B cell (primary cell): ENCODE results near the gene DNAJC15. TPM values are rescaled to one million over a fixed set of nuclear protein-coding genes. Genes with fewer than 3 reads are reported as not detected.

Experiments used
- ATAC-seq: fragments of 200-7000 bp; cut with Tn5 transposase; one replicate; pipeline ENCODE4 v1.10.0; 2021; ENCODE audit warnings: low read depth, mild to moderate bottlenecking, moderate number of reproducible peaks, moderate library complexity
- CTCF ChIA-PET: fragments of 350-600 bp; sonication (Branson Sonifier 250); formaldehyde crosslinking; loops from one replicate; lab custom pipeline; 2021; ENCODE audit warnings: antibody characterized with exemption, inconsistent platforms; lab: Charles Lee
- POLR2A ChIA-PET: fragments of 350-600 bp; sonication (Branson Sonifier 250); formaldehyde crosslinking; loops from one replicate; lab custom pipeline; 2021; ENCODE audit warnings: antibody characterized with exemption; lab: Charles Lee
- DNase-seq: peaks from one replicate; pipeline ENCODE4 v3.0.0; 2013
- H2AFZ ChIP-seq: 2 replicates; pipeline ENCODE4 v1.6.1; 2012; ENCODE audit warnings: mild to moderate bottlenecking, low read depth, low read length; ENCODE audit not compliant: insufficient read depth, poor library complexity, severe bottlenecking
- H3K27ac ChIP-seq, 2 donors: 1 replicate in 1 of 2; 2 replicates in 1 of 2; pipeline ENCODE4 v1.5.1; 2012 to 2013; ENCODE audit warnings: low read length in 2 of 2, mild to moderate bottlenecking in 2 of 2, moderate library complexity in 1 of 2
- H3K27me3 ChIP-seq, 4 experiments: fragments of 200-600 bp in 1 of 4; sonication (generic) in 1 of 4; replicated peaks in 1 of 4; 1 replicate in 2 of 4; 2 replicates in 2 of 4; pipeline versions ENCODE4 v1.6.1 to v1.7.0; 2013 to 2016; ENCODE audit warnings: low read length in 3 of 4, mild to moderate bottlenecking in 2 of 4, mixed read lengths in 1 of 4, moderate library complexity in 1 of 4; ENCODE audit not compliant: insufficient read depth in 4 of 4, control insufficient read depth in 3 of 4; ENCODE audit errors: control extremely low read depth in 1 of 4
- H3K36me3 ChIP-seq, 2 experiments: replicated peaks in 1 of 2; 1 replicate in 1 of 2; 2 replicates in 1 of 2; pipeline versions ENCODE4 v1.6.1 to v1.7.1; 2013; ENCODE audit warnings: low read length in 1 of 2; ENCODE audit not compliant: insufficient read depth in 2 of 2, control insufficient read depth in 1 of 2; ENCODE audit errors: control extremely low read depth in 1 of 2, extremely low read depth in 1 of 2
- H3K4me1 ChIP-seq, 2 donors: fragments of 200-600 bp in 1 of 2; sonication (generic) in 1 of 2; 1 replicate in 1 of 2; 2 replicates in 1 of 2; pipeline versions ENCODE4 v1.5.1 to v1.6.1; 2013 to 2017; ENCODE audit warnings: low read length in 2 of 2; ENCODE audit not compliant: control insufficient read depth in 2 of 2, insufficient read depth in 2 of 2
- H3K4me2 ChIP-seq: replicated peaks from 2 replicates; pipeline ENCODE3; 2012; ENCODE audit warnings: mild to moderate bottlenecking, low read depth, low read length; ENCODE audit not compliant: poor library complexity, severe bottlenecking
- H3K4me3 ChIP-seq, 5 experiments: fragments of 200-600 bp in 1 of 5; sonication (generic) in 1 of 5; 1 replicate in 3 of 5; 2 replicates in 2 of 5; pipeline versions ENCODE4 v1.5.1 to v1.7.0; 2011 to 2016; ENCODE audit warnings: low read length in 4 of 5, mild to moderate bottlenecking in 4 of 5, low read depth in 2 of 5, control low read depth in 1 of 5, moderate library complexity in 1 of 5; ENCODE audit not compliant: insufficient read depth in 1 of 5; ENCODE audit errors: control extremely low read depth in 1 of 5, extremely low read depth in 1 of 5
- H3K79me2 ChIP-seq: fragments of 200-600 bp; sonication (generic); one replicate; pipeline ENCODE4 v1.6.0; 2016; ENCODE audit warnings: low read length; ENCODE audit not compliant: control insufficient read depth, insufficient read depth
- H3K9ac ChIP-seq: fragments of 200-600 bp; sonication (generic); 2 replicates; pipeline ENCODE4 v1.6.1; 2017; ENCODE audit warnings: mild to moderate bottlenecking, low read length, moderate library complexity
- H3K9me3 ChIP-seq, 3 donors: one replicate each; pipeline versions ENCODE4 v1.6.1 to v1.7.1; 2013; ENCODE audit warnings: low read length in 2 of 3; ENCODE audit not compliant: control insufficient read depth in 2 of 3, insufficient read depth in 1 of 3; ENCODE audit errors: control extremely low read depth in 1 of 3
- H4K20me1 ChIP-seq: 2 replicates; pipeline ENCODE4 v1.6.0; 2012; ENCODE audit warnings: mild to moderate bottlenecking, low read length; ENCODE audit not compliant: insufficient read depth, control insufficient read depth, poor library complexity, severe bottlenecking
- H3K27ac Mint-ChIP-seq: one replicate; pipeline ENCODE4 v1.8.0; 2021; ENCODE audit warnings: mixed read lengths
- H3K27me3 Mint-ChIP-seq: one replicate; pipeline ENCODE4 v1.8.0; 2021; ENCODE audit warnings: mixed read lengths
- H3K4me1 Mint-ChIP-seq: one replicate; pipeline ENCODE4 v1.8.0; 2021; ENCODE audit warnings: mixed read lengths
- H3K4me3 Mint-ChIP-seq: one replicate; pipeline ENCODE4 v1.8.0; 2021; ENCODE audit warnings: mixed read lengths
- H3K9me3 Mint-ChIP-seq: one replicate; pipeline ENCODE4 v1.8.0; 2022; ENCODE audit warnings: mixed read lengths; ENCODE audit not compliant: insufficient read depth
- CTCF ChIP-seq: fragments of 200-600 bp; IDR thresholded peaks from one replicate; pipeline ENCODE4 v1.8.0; 2022; ENCODE audit warnings: antibody characterized with exemption, mild to moderate bottlenecking
- EZH2 ChIP-seq: IDR thresholded peaks from 2 replicates; pipeline ENCODE4 v1.6.1; 2012; ENCODE audit warnings: borderline replicate concordance, low read depth, mild to moderate bottlenecking, moderate library complexity, low read length; ENCODE audit not compliant: insufficient read depth, poor library complexity, severe bottlenecking
- WGBS: methylation state at CpG from one replicate; pipeline ENCODE4 v1.1.5; 2013; ENCODE audit warnings: missing lambda C conversion rate; ENCODE audit not compliant: insufficient coverage; 5-methylcytosine and 5-hydroxymethylcytosine counted together
- intact Hi-C: fragments of 100-400 bp; cut with micrococcal nuclease; formaldehyde crosslinking; loops from one replicate; pipeline ENCODE4 v1.10.0; 2022
- polyA plus RNA-seq: library from polyadenylated mRNA; depleted of rRNA; stranded (reverse); fragments of >200 nt; gene quantifications from 2 replicates; pipeline ENCODE4 v1.2.3, GENCODE V29; 2012
- total RNA-seq, 2 donors: library from RNA; stranded (reverse); fragments of 120-200 nt in 1 of 2; gene quantifications; 1 replicate in 1 of 2; 2 replicates in 1 of 2; pipeline versions ENCODE4 v1.2.3 to v1.2.4, GENCODE V29; 2013 to 2022

DNAJC15 gene
- total and polyA plus RNA-seq, 2 donors (not counting 1 experiment from before 2014, with no cell fraction given) = 11.5 to 15.2 TPM

GRCh38 chr13:43002021-43002420, 21.4 kb upstream of the DNAJC15 start:
- Histone ChIP-seq H3K36me3 (no peaks in the 10 kb centered on the region), H3K9me3 (peaks cover 0 to 4% (median 0%) of the 10 kb centered on the region in 3 donors), H3K4me2 (no peak overlapping the region), H3K79me2 (no peaks in the 10 kb centered on the region), H3K4me3 (no peak overlapping the region), H4K20me1 (no peaks in the 10 kb centered on the region), H3K4me1 (no peaks in the 10 kb centered on the region), H2AFZ (no peak overlapping the region), H3K27me3 (no peaks in the 10 kb centered on the region), H3K27ac (no peak overlapping the region), H3K9ac (no peak overlapping the region)
- ChIA-PET POLR2A (no interaction called here), CTCF (no interaction called here)
- no peaks in the 10 kb centered on the region for H3K4me1 Mint-ChIP-seq
- no peak overlapping the region for H3K4me3 Mint-ChIP-seq
- WGBS = 100% methylated on average over 1 of the region's 2 CpGs
- no peak overlapping the region for H3K27ac Mint-ChIP-seq
- H3K9me3 Mint-ChIP-seq = no peaks in the 10 kb centered on the region
- DNase-seq (no peak), ATAC-seq (no peak)
- TF ChIP-seq CTCF (no peak), EZH2 (no peak)
- no peaks in the 10 kb centered on the region for H3K27me3 Mint-ChIP-seq
- intact Hi-C loops = no loop called here

- no peak for ATAC-seq
- no peak overlapping the region for H3K4me3 ChIP-seq
- no peaks in the 10 kb centered on the region for H3K27me3 Mint-ChIP-seq
- no peak overlapping the region for H3K4me2 ChIP-seq
- H3K9me3 ChIP-seq = peaks cover 0 to 4% (median 0%) of the 10 kb centered on the region in 3 donors
- no peaks in the 10 kb centered on the region for H3K4me1 ChIP-seq
- intact Hi-C loops = no loop called here
- H3K9me3 Mint-ChIP-seq = no peaks in the 10 kb centered on the region
- TF ChIP-seq CTCF (no peak), EZH2 (no peak)
- H2AFZ ChIP-seq = no peak overlapping the region
- H3K79me2 ChIP-seq = no peaks in the 10 kb centered on the region
- H4K20me1 ChIP-seq = no peaks in the 10 kb centered on the region
- H3K27me3 ChIP-seq = no peaks in the 10 kb centered on the region
- no peak overlapping the region for H3K27ac Mint-ChIP-seq
- DNase-seq = no peak
- 100% methylated on average over 1 of the region's 2 CpGs for WGBS
- H3K27ac ChIP-seq = no peak overlapping the region
- no peak overlapping the region for H3K4me3 Mint-ChIP-seq
- H3K9ac ChIP-seq = no peak overlapping the region
- H3K4me1 Mint-ChIP-seq = no peaks in the 10 kb centered on the region
- no peaks in the 10 kb centered on the region for H3K36me3 ChIP-seq
- CTCF ChIA-PET = no interaction called here
- POLR2A ChIA-PET = no interaction called here
Measured at GRCh38 chr13:43003010-43003409, 20.4 kb upstream of the DNAJC15 start.
